ENCODE results near the gene RPRD1B.

Gene RPRD1B

DNA sequence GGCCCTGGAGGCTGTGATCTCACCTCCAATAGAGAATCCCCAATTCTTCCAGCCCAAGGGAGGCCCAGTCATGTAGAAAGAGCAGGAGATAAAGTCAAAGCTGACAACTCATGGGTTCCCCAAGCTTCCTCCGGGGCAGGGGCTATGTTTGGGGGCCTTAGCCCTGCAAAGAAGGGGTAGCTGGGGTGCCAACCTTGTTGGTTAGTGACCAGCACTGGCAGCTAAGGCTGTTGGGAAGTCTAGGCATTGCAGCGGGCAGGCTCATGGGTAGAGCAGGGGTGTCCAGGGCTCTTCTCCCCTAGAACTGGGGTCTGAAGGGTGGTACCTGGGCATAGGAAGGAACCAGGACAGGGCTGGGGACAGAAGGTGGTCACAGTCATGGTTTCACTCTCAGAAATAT lies 95.1 kb downstream of the RPRD1B start:
- Histone ChIP-seq H3K36me3 (ENCODE audit: insufficient read depth, low read length) (no peaks in the 10 kb centered on the region), H3K4me3 (ENCODE audit: low read depth in 1 of 2, low read length in 2 of 2) (no peak overlapping the region), H3K79me2 (ENCODE audit: insufficient read depth, low read length) (no peaks in the 10 kb centered on the region), H4K20me1 (ENCODE audit: insufficient read depth, low read length) (no peaks in the 10 kb centered on the region), H3K27me3 (ENCODE audit: insufficient read depth, low read length, poor library complexity) (no peaks in the 10 kb centered on the region), H3K27ac (ENCODE audit: low read length) (no peak overlapping the region), H3K9ac (ENCODE audit: low read depth, low read length) (no peak overlapping the region), H3K9me3 (ENCODE audit: insufficient read depth, low read length, severe bottlenecking) (no peaks in the 10 kb centered on the region), H3K4me1 (ENCODE audit: insufficient read depth, low read length) (no peaks in the 10 kb centered on the region), H3K4me2 (ENCODE audit: insufficient read depth, low read length) (no peak overlapping the region), H2AFZ (ENCODE audit: low read depth, low read length) (no peak overlapping the region)
- DNase-seq (no peak), ATAC-seq (ENCODE audit: insufficient read depth, low read depth) (no peak)
- TF ChIP-seq EZH2 (IDR thresholded peaks at IDR 0.05; ENCODE audit: borderline replicate concordance, low read depth, low read length, severe bottlenecking) (no peak), CTCF (IDR thresholded peaks at IDR 0.05; ENCODE audit: borderline replicate concordance, extremely low read depth, low read length, poor library complexity, severe bottlenecking) (no peak)

- TF ChIP-seq CTCF (IDR thresholded peaks at IDR 0.05; ENCODE audit: borderline replicate concordance, extremely low read depth, low read length, poor library complexity, severe bottlenecking) = no peak
- no peak for TF ChIP-seq EZH2 (IDR thresholded peaks at IDR 0.05; ENCODE audit: borderline replicate concordance, low read depth, low read length, severe bottlenecking)
- Histone ChIP-seq H3K4me2 (ENCODE audit: insufficient read depth, low read length) (no peak overlapping the region), H3K36me3 (ENCODE audit: insufficient read depth, low read length) (no peaks in the 10 kb centered on the region), H3K4me1 (ENCODE audit: insufficient read depth, low read length) (no peaks in the 10 kb centered on the region), H3K27ac (ENCODE audit: low read length) (no peak overlapping the region), H3K4me3 (ENCODE audit: low read depth in 1 of 2, low read length in 2 of 2) (no peak overlapping the region), H3K79me2 (ENCODE audit: insufficient read depth, low read length) (no peaks in the 10 kb centered on the region), H3K9me3 (ENCODE audit: insufficient read depth, low read length, severe bottlenecking) (no peaks in the 10 kb centered on the region), H4K20me1 (ENCODE audit: insufficient read depth, low read length) (no peaks in the 10 kb centered on the region), H3K27me3 (ENCODE audit: insufficient read depth, low read length, poor library complexity) (no peaks in the 10 kb centered on the region), H2AFZ (ENCODE audit: low read depth, low read length) (no peak overlapping the region), H3K9ac (ENCODE audit: low read depth, low read length) (no peak overlapping the region)
- DNase-seq (no peak), ATAC-seq (ENCODE audit: insufficient read depth, low read depth) (no peak)
Measured at GRCh38 chr20:38129248-38129865, 95.8 kb downstream of the RPRD1B start.

GRCh38 chr20:38129893-38130609 lies 96.5 kb downstream of the RPRD1B start:
- Histone ChIP-seq H3K4me3 (ENCODE audit: low read depth in 1 of 2, low read length in 2 of 2) (no peak overlapping the region), H3K9me3 (ENCODE audit: insufficient read depth, low read length, severe bottlenecking) (no peaks in the 10 kb centered on the region), H3K79me2 (ENCODE audit: insufficient read depth, low read length) (no peaks in the 10 kb centered on the region), H4K20me1 (ENCODE audit: insufficient read depth, low read length) (peaks cover 4% of the 10 kb centered on the region; the same call in 1 of the 2 replicates), H3K36me3 (ENCODE audit: insufficient read depth, low read length) (no peaks in the 10 kb centered on the region), H3K4me2 (ENCODE audit: insufficient read depth, low read length) (no peak overlapping the region), H3K27me3 (ENCODE audit: insufficient read depth, low read length, poor library complexity) (no peaks in the 10 kb centered on the region), H3K9ac (ENCODE audit: low read depth, low read length) (no peak overlapping the region), H3K27ac (ENCODE audit: low read length) (no peak overlapping the region), H2AFZ (ENCODE audit: low read depth, low read length) (no peak overlapping the region), H3K4me1 (ENCODE audit: insufficient read depth, low read length) (no peaks in the 10 kb centered on the region)
- no peak for ATAC-seq (ENCODE audit: insufficient read depth, low read depth)
- DNase-seq = no peak
- TF ChIP-seq EZH2 (IDR thresholded peaks at IDR 0.05; ENCODE audit: borderline replicate concordance, low read depth, low read length, severe bottlenecking) (no peak), CTCF (IDR thresholded peaks at IDR 0.05; ENCODE audit: borderline replicate concordance, extremely low read depth, low read length, poor library complexity, severe bottlenecking) (no peak)

Measured in DND-41 (cell line).